Activated naive CD8-positive, alpha-beta T cell treated with anti-CD3 and anti-CD28 coated beads, Interleukin-2, amount 50 U/mL, for 16 hours (primary cell): Measurements from ENCODE around the gene SFMBT2.
A peak's percentile ranks its signal among the peaks of the same experiment; 100 is the strongest.

Source experiments
- DNase-seq: peaks from one replicate; pipeline ENCODE4 v3.0.0-alpha.2; 2020; ENCODE audit warnings: low read depth, low spot score

The SFMBT2 gene

DNA sequence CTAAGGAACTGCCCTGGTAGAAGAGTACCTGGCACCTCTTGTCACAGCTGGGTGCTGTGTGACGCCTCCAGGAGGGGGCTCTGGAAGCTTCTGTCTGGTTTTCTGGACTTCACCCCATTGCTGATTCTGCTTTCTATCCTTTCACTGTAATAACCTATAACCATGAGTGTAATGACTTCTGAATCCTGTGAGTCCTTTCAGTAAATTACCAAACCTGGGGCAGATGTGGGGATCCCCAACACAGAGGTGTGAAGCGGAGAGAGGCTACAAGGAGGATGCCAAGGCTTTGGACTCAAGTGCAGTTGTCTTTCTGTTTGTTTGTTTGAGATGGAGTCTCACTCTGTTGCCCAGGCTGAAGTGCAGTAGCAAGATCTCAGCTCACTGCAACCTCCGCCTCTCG is 143.7 kb downstream of the SFMBT2 start:
- DNase-seq = no peak

GRCh38 chr10:7265396-7266123 is 145.3 kb downstream of the SFMBT2 start:
- no peak for DNase-seq

DNA sequence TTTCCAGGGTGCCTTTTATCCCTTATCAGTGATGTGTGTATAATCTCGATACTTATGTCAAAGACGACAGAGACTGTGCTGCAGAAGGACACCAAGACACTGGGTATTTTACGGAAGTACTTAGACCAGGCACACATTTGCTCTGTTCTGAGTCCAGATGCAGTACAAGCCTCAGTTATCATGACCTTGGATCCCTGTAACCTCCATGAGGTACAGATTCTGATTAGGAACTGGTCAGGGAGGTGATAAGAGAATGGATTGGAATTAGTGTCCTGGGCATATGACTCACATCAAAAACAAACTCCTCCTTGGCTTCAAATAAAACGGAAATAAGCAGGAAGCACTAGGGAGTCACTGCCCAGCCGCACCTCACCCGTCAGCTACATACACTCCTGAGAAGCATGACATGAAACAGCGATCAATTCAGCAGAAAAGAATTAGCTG is 146.5 kb downstream of the SFMBT2 start:
- DNase-seq = no peak

DNA sequence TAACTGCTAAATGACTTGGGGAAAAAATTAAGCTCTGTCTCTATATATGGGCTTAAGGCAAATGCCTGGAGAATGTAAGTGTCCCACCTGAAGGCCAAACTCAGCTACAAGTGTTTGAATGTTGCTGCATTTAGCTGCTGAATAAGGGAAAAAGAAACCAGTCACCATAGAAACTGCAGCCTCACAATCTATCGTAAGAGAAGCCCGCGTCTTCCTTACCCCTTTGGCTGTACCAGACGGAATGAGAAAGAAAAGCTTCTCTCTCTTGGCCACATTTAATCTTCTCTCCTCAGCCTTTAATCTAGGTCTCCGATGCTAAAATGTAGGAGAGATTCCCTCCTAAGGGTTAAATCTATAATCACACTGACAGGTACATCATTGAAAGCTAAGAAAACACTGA is 147.2 kb downstream of the SFMBT2 start:
- no peak for DNase-seq

GRCh38 chr10:7261351-7261750 is 149.5 kb downstream of the SFMBT2 start:
- no peak for DNase-seq

DNA sequence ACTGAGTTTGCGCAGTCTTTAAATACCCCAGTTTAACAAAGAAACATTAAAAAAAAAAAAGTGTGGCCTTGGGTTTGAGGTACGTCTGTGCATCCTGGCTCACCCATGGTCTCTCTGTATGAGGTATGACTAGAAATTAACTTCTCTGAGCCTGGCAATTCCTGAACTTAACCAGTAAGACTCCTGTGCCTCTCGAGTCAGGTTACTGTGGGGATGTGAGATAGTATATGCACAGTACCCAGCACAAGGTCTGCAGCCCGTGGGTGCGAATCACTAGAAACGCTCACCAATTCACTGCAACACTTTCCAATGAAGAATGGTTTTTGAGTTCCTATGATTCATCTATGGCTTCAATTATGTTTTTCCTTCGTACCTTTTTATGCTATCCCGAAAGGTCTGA is 149.9 kb downstream of the SFMBT2 start:
- no peak for DNase-seq

- no peak for DNase-seq
Measured at GRCh38 chr10:7260412-7260900, 150.4 kb downstream of the SFMBT2 start.

DNA sequence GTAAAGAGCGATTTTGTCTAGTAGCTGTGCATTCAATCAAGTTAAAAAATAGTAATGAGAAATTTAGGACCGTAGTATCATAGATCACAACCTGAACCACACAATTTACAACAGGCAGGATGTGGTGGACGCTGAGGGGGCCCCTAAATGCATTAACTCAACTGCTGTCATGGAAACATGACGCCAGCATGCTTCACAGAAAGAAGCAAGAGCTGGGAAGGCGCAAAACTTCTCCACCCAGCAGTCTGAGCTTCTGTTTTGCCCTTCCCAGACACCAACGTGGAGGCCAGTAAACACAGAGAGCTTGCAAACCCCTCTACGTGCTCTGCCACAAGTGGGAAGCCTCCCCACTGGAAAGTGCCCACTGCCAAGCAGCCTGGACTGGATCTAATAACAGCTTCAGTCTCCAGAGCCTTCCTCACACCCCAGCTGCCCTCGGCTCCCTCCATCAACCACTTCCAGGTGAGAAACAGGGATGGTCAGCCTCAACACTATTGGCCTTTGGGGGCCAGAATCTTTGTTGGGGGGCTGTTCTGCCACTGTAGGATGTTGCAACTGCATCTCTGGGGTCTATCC is 151.8 kb downstream of the SFMBT2 start:
- peak; percentile 40 for DNase-seq

GRCh38 chr10:7255517-7255916 is 155.3 kb downstream of the SFMBT2 start:
- no peak for DNase-seq

DNA sequence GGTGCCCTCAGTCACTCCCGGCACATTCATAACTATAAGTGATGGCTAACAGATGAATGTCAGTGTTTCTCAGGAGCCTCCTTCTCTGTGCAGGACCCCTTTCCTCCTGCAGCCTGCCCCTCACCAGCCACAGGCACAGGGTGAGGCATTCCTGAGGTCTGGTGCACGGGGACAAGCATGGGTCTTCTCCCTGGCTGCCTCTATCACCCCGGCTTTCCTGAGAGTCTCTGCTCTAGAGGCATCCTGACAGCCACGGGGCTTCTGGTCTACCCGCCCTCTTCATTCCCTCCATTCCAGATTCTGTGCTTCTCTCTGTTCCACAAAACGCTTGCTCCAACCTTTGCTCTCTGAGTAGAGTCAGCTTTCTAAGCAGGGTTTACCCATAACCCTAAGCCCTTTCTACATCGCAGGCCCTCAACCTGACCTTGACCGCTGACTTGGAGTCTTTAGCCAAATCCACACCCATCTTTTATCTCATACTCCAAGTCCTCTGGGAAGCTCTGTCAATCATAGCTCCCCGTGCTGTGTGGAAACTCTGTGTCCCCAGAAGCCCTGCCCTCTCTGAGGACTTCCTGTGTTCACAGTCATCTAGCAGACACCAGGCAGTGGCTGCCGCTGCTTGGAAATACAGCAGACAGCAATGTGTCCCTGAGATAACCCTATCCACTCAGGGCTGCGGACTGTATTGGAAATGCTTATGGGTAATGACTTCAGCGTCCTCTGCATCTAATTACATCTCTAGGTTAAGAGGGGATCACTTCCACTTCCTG is 159.0 kb downstream of the SFMBT2 start:
- no peak for DNase-seq

- DNase-seq = no peak
Measured at GRCh38 chr10:7250236-7250635, 160.6 kb downstream of the SFMBT2 start.

DNA sequence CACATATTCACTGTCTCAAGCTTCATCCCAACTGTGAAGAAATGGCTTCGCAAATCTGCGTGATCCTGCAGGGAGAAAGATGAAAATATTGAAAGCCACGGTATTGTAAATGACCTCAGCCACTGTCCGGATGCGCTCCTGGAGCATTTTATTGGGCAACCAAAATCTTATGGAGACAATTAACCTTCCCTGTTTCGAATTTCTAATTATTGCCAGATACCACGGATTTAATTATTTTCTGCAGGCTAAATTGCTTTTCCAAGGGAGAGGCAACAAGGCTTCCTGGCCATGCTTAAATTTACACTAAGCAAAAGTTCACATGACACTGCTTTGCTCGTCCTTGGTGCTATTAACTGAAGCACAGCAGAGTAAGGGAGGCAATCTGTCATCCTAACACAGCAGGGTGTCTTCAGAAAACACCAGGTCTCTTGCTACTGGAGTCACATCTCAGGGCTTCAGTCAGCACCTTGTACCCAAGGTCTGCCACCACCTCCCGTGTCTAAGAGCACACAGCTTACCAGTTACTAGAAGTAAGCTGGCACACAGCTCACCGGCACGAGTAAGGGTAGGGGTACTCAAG is 162.2 kb downstream of the SFMBT2 start:
- no peak for DNase-seq

DNA sequence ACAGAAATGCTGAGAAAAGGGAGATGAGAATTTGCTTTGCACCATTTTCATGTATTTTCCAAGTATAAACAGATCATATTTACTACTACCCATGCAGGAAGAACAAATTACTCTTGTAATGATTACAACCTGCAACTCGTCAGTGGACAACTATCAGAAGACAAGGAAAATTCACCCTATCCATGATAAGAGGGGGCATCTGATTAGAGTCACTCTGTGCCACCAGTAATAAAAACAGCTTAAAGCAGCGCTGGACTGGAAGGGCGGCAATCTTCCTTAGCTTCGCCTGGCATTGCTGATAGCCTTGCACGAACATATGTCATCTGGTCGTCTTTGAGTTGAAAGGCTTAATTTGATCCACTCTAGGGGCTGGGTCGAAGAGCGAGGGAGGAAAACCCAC is 162.7 kb downstream of the SFMBT2 start:
- no peak for DNase-seq

GRCh38 chr10:7245505-7245904 is 165.3 kb downstream of the SFMBT2 start:
- DNase-seq = no peak

DNA sequence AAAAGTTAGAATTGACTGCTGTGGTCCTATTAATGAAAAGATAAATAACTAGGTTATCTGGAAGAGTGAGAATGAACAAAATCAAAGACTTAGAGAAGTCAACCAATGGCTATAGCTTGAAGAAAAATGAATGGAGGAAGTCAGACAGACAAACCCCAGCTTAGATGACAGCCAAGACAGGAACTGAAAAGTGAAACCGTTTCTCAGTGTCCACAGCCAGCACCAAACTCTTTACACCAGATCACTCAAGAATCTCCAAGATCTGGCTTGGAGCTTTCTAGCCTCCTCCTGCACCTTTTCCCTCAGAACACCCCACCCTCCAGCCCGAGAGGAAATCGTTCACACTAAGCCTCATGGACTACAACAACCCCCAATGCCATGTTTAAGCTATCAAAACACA is 167.0 kb downstream of the SFMBT2 start:
- no peak for DNase-seq

DNA sequence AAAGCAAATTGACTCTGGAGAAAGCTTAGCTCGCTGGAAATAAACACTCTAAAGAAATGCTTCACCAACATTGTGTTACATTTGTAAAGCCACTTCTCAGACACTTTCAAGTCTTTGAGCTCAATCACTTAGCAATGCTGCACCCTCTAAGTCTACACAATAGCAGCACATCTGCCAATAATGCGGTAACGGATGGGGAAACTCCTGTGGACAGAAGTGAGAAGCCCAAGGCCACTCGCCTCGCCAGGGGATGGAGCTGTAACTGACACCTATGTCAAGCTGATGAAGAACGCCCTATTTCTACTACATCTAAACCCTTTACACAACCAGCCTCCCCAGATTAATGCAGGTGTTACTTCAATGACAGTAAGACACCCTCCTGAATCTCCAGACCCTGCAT is 167.7 kb downstream of the SFMBT2 start:
- DNase-seq = no peak

DNA sequence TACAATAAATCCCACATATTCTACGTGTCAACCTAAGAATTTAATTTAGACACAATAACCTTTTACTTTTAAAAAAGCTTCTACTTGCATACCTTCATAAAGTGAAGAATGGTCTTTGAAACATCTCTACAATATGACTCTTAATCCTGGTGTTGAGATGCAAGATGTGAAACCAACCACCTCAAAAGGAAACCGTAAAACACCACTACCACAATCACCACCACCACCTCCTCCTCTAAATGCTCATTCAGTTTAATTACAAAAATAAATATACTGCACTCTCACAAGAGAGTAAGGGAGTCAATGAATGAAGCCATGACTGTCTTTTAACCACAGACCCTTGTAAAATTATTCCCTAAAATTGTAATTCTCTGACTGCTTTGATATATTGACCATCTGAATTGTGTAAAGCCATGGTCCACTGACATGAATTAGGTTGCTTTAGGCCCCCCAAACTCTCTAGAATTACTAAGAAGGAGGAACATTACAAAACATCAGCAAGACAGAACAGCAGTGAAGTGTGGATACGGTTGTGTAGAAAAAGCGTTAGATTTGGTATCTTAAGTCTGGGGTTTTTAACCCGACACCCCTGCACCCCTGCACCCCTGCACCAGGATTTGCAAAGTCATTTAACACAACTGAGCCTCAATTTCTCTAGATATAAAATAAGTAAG is 171.4 kb downstream of the SFMBT2 start:
- DNase-seq = no peak

- no peak for DNase-seq
Measured at GRCh38 chr10:7235376-7235775, 175.5 kb downstream of the SFMBT2 start.

GRCh38 chr10:7234109-7234508 is 176.7 kb downstream of the SFMBT2 start:
- no peak for DNase-seq

- no peak for DNase-seq
Measured at GRCh38 chr10:7233259-7233991, 177.4 kb downstream of the SFMBT2 start.
